HepG2 (cell line): Measurements from ENCODE around the gene P2RX1. TPM values are rescaled to one million over a fixed set of nuclear protein-coding genes. Genes with fewer than 3 reads are reported as not detected.

Experiments
- ARHGAP35 ChIP-seq: sonication (generic); formaldehyde crosslinking; IDR thresholded peaks from 2 replicates; pipeline ENCODE4 v1.9.0; 2022; ENCODE audit warnings: mild to moderate bottlenecking, inconsistent platforms, moderate library complexity, missing genetic modification reagents, borderline replicate concordance
- HNRNPL ChIP-seq: fragments of 200-400 bp; formaldehyde crosslinking; IDR thresholded peaks from 2 replicates; pipeline ENCODE4 v1.6.1; 2017; ENCODE audit warnings: mild to moderate bottlenecking, low read depth, low read length
- ZNF674 ChIP-seq: sonication (generic); formaldehyde crosslinking; IDR thresholded peaks from 2 replicates; pipeline ENCODE4 v1.5.0; 2020; ENCODE audit warnings: low read depth, mild to moderate bottlenecking, missing genetic modification reagents
- ZNF777 ChIP-seq: sonication (generic); formaldehyde crosslinking; IDR thresholded peaks from 2 replicates; pipeline ENCODE4 v1.4.0; 2020; ENCODE audit warnings: missing genetic modification reagents
- polyA plus RNA-seq, 8 experiments: library from polyadenylated mRNA; depleted of rRNA in 3 of 8; stranded (reverse) in 7 of 8; unstranded in 1 of 8; fragments of >200 nt; fragmentation: Illumina TruSeq in 4 of 8; extraction: Trizol in 4 of 8; gene quantifications; 2 replicates each; pipeline versions ENCODE4 v1.2.1 to v1.2.3, GENCODE V29; 2011 to 2016; ENCODE audit warnings: low read depth in 4 of 8, missing spikeins in 1 of 8, mixed read lengths in 1 of 8; ENCODE audit not compliant: insufficient read depth in 1 of 8
- total RNA-seq, 5 experiments: library from RNA; depleted of rRNA; stranded (reverse); fragments of >200 nt; fragmentation: Illumina TruSeq; extraction: Trizol; gene quantifications; 2 replicates each; pipeline ENCODE4 v1.2.3, GENCODE V29; 2016; ENCODE audit warnings: low read depth in 1 of 5
- TF ChIP-seq, protein P1 (sequence below): sonication (generic); formaldehyde crosslinking; IDR thresholded peaks from 2 replicates; pipeline ENCODE4 v1.5.0; 2020; ENCODE audit warnings: mild to moderate bottlenecking, missing genetic modification reagents, borderline replicate concordance
- TF ChIP-seq, protein P2 (sequence below): sonication (generic); formaldehyde crosslinking; IDR thresholded peaks from 2 replicates; pipeline ENCODE4 v1.9.0; 2021; ENCODE audit warnings: missing genetic modification reagents, borderline replicate concordance

The P2RX1 gene
- total and polyA plus RNA-seq, 2 of the 13 experiments (the other 11 are each of a cell fraction or from before 2014, with no cell fraction given), result 0.04 to 0.50 TPM

DNA sequence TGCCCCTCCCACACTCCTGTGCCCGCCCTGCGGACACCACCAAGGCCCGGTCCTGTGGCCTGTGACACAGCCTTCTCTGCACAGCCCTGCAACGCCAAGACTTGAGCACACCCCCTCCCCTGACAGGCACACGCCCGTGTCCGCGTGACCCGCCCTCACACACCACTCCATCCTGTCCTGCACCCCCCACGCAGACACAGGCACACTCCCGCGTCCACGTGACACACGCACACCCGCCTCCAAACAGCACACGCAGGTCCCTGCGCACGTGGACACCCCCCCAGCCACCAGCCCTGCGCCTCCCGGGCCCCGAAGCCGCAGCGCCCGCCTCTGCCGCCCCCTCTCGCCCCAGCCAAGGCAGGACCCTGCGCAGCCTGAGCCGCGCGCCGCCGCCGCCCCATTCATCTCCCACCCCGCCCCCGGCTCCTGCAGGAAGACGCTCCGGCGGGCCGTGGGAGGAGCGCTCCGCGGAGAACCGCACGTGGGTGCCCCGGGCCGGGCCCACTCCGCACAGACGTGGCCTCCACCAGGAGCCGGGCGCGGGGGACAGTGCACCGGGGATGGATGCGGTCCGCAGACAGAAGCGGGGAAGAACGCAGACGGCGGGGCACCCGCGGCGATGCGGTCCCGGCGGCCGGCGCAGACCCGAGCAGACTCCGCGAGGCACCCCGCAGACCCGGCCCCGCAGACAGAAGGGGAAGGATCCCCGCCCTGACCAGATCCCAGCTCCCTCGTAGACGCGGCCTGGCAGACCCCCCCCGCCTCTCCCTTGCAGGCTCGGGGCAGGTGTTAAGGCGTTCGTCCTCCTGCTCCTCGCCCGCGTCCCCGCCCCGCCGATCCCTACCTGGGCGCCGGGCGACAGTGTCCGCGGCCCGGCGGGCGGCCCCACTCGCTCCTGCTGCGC is 23.9 kb downstream of the P2RX1 start (continued):
- TF ChIP-seq, protein P1, sequence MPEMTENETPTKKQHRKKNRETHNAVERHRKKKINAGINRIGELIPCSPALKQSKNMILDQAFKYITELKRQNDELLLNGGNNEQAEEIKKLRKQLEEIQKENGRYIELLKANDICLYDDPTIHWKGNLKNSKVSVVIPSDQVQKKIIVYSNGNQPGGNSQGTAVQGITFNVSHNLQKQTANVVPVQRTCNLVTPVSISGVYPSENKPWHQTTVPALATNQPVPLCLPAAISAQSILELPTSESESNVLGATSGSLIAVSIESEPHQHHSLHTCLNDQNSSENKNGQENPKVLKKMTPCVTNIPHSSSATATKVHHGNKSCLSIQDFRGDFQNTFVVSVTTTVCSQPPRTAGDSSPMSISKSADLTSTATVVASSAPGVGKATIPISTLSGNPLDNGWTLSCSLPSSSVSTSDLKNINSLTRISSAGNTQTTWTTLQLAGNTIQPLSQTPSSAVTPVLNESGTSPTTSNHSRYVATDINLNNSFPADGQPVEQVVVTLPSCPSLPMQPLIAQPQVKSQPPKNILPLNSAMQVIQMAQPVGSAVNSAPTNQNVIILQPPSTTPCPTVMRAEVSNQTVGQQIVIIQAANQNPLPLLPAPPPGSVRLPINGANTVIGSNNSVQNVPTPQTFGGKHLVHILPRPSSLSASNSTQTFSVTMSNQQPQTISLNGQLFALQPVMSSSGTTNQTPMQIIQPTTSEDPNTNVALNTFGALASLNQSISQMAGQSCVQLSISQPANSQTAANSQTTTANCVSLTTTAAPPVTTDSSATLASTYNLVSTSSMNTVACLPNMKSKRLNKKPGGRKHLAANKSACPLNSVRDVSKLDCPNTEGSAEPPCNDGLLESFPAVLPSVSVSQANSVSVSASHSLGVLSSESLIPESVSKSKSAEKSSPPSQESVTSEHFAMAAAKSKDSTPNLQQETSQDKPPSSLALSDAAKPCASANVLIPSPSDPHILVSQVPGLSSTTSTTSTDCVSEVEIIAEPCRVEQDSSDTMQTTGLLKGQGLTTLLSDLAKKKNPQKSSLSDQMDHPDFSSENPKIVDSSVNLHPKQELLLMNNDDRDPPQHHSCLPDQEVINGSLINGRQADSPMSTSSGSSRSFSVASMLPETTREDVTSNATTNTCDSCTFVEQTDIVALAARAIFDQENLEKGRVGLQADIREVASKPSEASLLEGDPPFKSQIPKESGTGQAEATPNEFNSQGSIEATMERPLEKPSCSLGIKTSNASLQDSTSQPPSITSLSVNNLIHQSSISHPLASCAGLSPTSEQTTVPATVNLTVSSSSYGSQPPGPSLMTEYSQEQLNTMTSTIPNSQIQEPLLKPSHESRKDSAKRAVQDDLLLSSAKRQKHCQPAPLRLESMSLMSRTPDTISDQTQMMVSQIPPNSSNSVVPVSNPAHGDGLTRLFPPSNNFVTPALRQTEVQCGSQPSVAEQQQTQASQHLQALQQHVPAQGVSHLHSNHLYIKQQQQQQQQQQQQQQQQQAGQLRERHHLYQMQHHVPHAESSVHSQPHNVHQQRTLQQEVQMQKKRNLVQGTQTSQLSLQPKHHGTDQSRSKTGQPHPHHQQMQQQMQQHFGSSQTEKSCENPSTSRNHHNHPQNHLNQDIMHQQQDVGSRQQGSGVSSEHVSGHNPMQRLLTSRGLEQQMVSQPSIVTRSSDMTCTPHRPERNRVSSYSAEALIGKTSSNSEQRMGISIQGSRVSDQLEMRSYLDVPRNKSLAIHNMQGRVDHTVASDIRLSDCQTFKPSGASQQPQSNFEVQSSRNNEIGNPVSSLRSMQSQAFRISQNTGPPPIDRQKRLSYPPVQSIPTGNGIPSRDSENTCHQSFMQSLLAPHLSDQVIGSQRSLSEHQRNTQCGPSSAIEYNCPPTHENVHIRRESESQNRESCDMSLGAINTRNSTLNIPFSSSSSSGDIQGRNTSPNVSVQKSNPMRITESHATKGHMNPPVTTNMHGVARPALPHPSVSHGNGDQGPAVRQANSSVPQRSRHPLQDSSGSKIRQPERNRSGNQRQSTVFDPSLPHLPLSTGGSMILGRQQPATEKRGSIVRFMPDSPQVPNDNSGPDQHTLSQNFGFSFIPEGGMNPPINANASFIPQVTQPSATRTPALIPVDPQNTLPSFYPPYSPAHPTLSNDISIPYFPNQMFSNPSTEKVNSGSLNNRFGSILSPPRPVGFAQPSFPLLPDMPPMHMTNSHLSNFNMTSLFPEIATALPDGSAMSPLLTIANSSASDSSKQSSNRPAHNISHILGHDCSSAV (CRISPR knock-in tag), result no peak
- TF ChIP-seq HNRNPL (no peak), ZNF674 (no peak), ZNF777 (CRISPR knock-in tag) (peak; percentile 67), ARHGAP35 (CRISPR knock-in tag) (0 out of 2 replicates have a peak, but pooled peaks have one; percentile 43)
- TF ChIP-seq, protein P2, sequence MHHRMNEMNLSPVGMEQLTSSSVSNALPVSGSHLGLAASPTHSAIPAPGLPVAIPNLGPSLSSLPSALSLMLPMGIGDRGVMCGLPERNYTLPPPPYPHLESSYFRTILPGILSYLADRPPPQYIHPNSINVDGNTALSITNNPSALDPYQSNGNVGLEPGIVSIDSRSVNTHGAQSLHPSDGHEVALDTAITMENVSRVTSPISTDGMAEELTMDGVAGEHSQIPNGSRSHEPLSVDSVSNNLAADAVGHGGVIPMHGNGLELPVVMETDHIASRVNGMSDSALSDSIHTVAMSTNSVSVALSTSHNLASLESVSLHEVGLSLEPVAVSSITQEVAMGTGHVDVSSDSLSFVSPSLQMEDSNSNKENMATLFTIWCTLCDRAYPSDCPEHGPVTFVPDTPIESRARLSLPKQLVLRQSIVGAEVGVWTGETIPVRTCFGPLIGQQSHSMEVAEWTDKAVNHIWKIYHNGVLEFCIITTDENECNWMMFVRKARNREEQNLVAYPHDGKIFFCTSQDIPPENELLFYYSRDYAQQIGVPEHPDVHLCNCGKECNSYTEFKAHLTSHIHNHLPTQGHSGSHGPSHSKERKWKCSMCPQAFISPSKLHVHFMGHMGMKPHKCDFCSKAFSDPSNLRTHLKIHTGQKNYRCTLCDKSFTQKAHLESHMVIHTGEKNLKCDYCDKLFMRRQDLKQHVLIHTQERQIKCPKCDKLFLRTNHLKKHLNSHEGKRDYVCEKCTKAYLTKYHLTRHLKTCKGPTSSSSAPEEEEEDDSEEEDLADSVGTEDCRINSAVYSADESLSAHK, result no peak
